Naive B cell (primary cell): ENCODE data around the gene MAP4K3. TPM values are rescaled to one million over a fixed set of nuclear protein-coding genes. Genes with fewer than 3 reads are reported as not detected.

Experiments
- ATAC-seq, 2 donors: fragments of 150-1000 bp; cut with Tn5 transposase; 2 replicates each; pipeline ENCODE4 v1.10.0; 2021; ENCODE audit warnings: low read depth in 2 of 2, mild to moderate bottlenecking in 2 of 2, moderate library complexity in 2 of 2
- DNase-seq: peaks from one replicate; pipeline ENCODE4 v3.0.0; 2022
- H3K27ac Mint-ChIP-seq, 6 donors: one replicate each; pipeline ENCODE4 v1.8.0; 2020 to 2022; ENCODE audit warnings: mild to moderate bottlenecking in 6 of 6, mixed read lengths in 6 of 6, moderate library complexity in 5 of 6, inconsistent platforms in 2 of 6
- H3K27me3 Mint-ChIP-seq, 3 donors: one replicate each; pipeline ENCODE4 v1.8.0; 2021 to 2022; ENCODE audit warnings: mixed read lengths in 3 of 3, mild to moderate bottlenecking in 1 of 3
- H3K36me3 Mint-ChIP-seq, 2 donors: one replicate each; pipeline ENCODE4 v1.8.0; 2020 to 2022; ENCODE audit warnings: mixed read lengths in 2 of 2, inconsistent platforms in 1 of 2, mild to moderate bottlenecking in 1 of 2
- H3K4me1 Mint-ChIP-seq, 3 donors: one replicate each; pipeline ENCODE4 v1.8.0; 2020 to 2022; ENCODE audit warnings: mixed read lengths in 3 of 3, inconsistent platforms in 1 of 3, mild to moderate bottlenecking in 1 of 3, moderate library complexity in 1 of 3
- H3K4me3 Mint-ChIP-seq, 8 donors: one replicate each; pipeline ENCODE4 v1.8.0; 2020 to 2022; ENCODE audit warnings: mild to moderate bottlenecking in 8 of 8, mixed read lengths in 8 of 8, moderate library complexity in 8 of 8, inconsistent platforms in 2 of 8
- H3K9me3 Mint-ChIP-seq, 7 donors: one replicate each; pipeline ENCODE4 v1.8.0; 2020 to 2022; ENCODE audit warnings: mixed read lengths in 7 of 7, mild to moderate bottlenecking in 5 of 7, inconsistent platforms in 2 of 7, moderate library complexity in 1 of 7
- polyA plus RNA-seq, 6 donors: library from polyadenylated mRNA; unstranded; fragments of 300-500 nt; fragmentation: Illumina TruSeq; gene quantifications; one replicate each; pipeline ENCODE4 v1.2.3, GENCODE V29; 2021; ENCODE audit warnings: low read depth in 6 of 6

MAP4K3 gene
- polyA plus RNA-seq, 6 donors from 2014 or later, result 0.76 to 2.9 (median 2.1) TPM

DNA sequence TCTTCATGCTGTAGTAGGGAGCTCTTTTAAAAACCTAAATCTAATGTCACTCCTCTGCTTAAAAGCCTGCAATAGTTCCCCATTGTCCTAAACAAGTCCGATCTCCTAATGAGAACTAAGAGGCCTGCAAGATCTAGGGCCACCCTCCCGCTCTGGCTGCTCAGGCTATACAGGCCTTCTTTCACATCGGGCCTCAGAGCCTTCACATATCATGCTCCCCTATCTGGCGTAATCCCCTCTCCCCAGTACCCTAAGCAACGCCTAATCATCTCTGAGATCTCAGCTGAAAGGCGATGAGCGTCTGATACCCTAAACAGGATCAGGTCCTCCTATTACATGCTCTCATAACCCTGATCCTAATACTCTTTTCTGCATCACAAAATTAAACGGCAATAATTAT, 1.9 kb downstream of the MAP4K3 start:
- ATAC-seq (no peak), DNase-seq (no peak)
- H3K36me3 Mint-ChIP-seq, result no peaks in the 10 kb centered on the region
- no peaks in the 10 kb centered on the region for H3K27me3 Mint-ChIP-seq
- peak overlapping the region in 3 of 6 donors; percentile 34 to 84 (median 47) for H3K27ac Mint-ChIP-seq
- peak overlapping the region in 6 of 8 donors; percentile 24 to 97 (median 87) for H3K4me3 Mint-ChIP-seq
- H3K9me3 Mint-ChIP-seq, result no peaks in the 10 kb centered on the region
- peaks cover 16 to 32% (median 22%) of the 10 kb centered on the region in 3 donors for H3K4me1 Mint-ChIP-seq

DNA sequence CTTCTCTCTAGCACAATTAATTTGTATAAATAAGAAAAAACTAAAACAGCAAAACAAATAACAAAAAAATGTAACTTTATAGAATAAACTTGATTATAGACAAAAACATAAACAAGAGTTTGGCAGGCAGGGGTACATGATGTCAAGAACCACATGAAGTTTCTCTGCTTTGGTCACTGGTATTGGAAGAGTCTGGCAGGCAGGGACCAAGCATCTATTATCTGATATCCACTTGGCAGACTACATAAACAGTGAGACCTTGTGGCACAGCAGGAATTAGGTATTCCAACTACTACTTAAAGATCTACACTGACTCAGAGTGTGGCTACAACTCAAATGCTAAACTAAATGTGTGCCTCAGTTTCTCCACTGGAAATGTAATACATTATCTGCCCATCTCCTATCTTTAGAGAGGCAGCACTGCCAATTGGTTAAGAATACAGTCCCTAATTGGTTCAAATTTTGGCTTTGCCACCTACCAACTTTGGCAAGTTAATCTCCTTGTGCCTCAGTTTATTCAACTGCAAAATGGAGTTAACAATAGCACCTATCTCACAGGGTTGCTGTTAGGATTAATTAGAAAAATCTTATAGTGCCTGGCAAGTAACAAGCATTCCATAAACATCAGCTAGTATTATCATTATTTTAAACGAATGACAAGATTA, 2.7 kb downstream of the MAP4K3 start:
- peaks cover 12 to 32% (median 22%) of the 10 kb centered on the region in 3 donors for H3K4me1 Mint-ChIP-seq

DNA sequence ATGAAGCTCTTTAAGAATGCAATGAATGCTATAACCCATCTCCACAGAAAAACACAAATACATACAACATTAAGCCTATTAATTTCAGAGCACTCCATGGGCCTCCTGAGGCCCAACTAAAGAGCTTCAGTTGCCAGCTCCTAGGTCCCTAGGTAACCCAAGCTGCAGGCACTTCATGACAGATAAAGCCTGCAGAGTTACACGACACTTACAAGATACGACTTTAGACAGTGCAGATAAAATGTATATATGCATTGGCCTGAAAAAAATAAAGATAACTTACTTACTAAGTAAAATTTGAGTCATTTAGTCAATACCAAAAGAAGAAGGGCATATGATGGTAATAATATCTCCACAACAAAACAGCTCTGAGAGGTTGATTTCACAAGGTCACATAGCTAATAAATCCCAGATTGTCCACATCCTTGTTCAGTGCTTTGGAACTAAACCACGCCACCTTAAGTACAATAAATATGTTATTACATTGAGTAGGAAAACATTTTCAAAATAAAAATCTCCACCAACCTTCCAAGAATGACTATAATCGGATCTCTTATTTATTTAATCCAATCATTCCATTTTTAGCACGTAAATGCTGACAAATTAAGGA, 3.4 kb downstream of the MAP4K3 start:
- DNase-seq, result no peak
- no peaks in the 10 kb centered on the region for H3K36me3 Mint-ChIP-seq
- no peaks in the 10 kb centered on the region for H3K27me3 Mint-ChIP-seq
- no peak overlapping the region for H3K4me3 Mint-ChIP-seq
- no peaks in the 10 kb centered on the region for H3K9me3 Mint-ChIP-seq
- no peak overlapping the region for H3K27ac Mint-ChIP-seq
- peaks cover 12 to 32% (median 22%) of the 10 kb centered on the region in 3 donors for H3K4me1 Mint-ChIP-seq
- no peak for ATAC-seq

More for the DNA sequence above, 2.7 kb downstream of the MAP4K3 start:
- Mint-ChIP-seq H3K36me3 (no peaks in the 10 kb centered on the region), H3K27ac (no peak overlapping the region), H3K9me3 (no peaks in the 10 kb centered on the region), H3K4me3 (peak overlapping the region in 1 of 8 donors; percentile 97), H3K27me3 (no peaks in the 10 kb centered on the region)
- DNase-seq (no peak), ATAC-seq (no peak)

- no peaks in the 10 kb centered on the region for H3K27me3 Mint-ChIP-seq
- H3K4me1 Mint-ChIP-seq, result peaks cover 12 to 28% (median 17%) of the 10 kb centered on the region in 3 donors
- no peak overlapping the region for H3K4me3 Mint-ChIP-seq
- no peak overlapping the region for H3K27ac Mint-ChIP-seq
- no peak for DNase-seq
- no peaks in the 10 kb centered on the region for H3K36me3 Mint-ChIP-seq
- no peaks in the 10 kb centered on the region for H3K9me3 Mint-ChIP-seq
- no peak for ATAC-seq
Measured at GRCh38 chr2:39432701-39433100, 4.4 kb downstream of the MAP4K3 start.

GRCh38 chr2:39431592-39432316, 5.3 kb downstream of the MAP4K3 start:
- no peak for DNase-seq
- H3K4me3 Mint-ChIP-seq, result no peak overlapping the region
- no peak for ATAC-seq
- H3K27ac Mint-ChIP-seq, result no peak overlapping the region
- no peaks in the 10 kb centered on the region for H3K9me3 Mint-ChIP-seq
- H3K27me3 Mint-ChIP-seq, result no peaks in the 10 kb centered on the region
- H3K4me1 Mint-ChIP-seq, result peaks cover 12 to 25% (median 14%) of the 10 kb centered on the region in 3 donors
- H3K36me3 Mint-ChIP-seq, result no peaks in the 10 kb centered on the region

DNA sequence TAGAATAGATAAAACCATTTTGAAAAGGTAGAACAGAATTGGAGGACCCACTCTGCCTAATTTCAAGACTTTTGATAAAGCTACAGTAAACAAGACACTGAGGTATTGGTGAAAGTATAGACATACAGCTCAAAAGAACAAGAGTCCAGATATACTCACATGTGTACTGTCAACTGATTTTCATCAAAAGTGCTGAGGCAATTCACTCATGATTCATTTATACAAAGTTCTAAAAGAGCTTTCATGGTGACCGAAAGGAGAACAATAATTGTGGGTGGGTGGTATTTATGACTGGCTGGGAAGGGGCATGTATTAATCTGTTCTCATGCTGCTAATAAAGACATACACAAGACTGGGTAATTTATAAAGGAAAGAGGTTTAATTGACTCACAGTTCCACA, 7.3 kb downstream of the MAP4K3 start:
- ATAC-seq (no peak), DNase-seq (no peak)
- peaks cover 0 to 10% (median 0%) of the 10 kb centered on the region in 3 donors for H3K4me1 Mint-ChIP-seq
- no peaks in the 10 kb centered on the region for H3K27me3 Mint-ChIP-seq
- H3K27ac Mint-ChIP-seq, result peak overlapping the region in 1 of 6 donors; percentile 16
- H3K4me3 Mint-ChIP-seq, result no peak overlapping the region
- H3K9me3 Mint-ChIP-seq, result no peaks in the 10 kb centered on the region
- H3K36me3 Mint-ChIP-seq, result no peaks in the 10 kb centered on the region

DNA sequence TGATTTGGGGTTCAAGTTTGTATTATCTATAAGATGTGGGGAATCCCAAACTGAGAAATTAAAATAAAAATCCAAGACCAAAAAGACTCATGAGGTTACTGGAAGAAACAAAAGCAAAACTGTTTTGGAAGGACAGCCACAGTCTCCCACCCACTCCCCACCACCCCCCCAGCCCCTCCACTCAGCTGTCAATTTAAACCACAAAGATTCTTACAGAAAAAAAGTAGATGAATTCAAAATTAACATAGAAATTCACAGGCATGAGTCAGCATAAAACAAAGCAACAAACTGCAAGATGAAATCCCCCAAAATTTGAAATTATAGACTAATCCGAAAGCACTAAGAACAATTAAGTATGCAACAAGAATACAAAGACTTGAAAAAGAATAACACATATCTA, 12.1 kb downstream of the MAP4K3 start:
- no peak overlapping the region for H3K27ac Mint-ChIP-seq
- no peaks in the 10 kb centered on the region for H3K9me3 Mint-ChIP-seq
- H3K27me3 Mint-ChIP-seq, result no peaks in the 10 kb centered on the region
- DNase-seq, result no peak
- peaks cover 0 to 9% (median 6%) of the 10 kb centered on the region in 3 donors for H3K4me1 Mint-ChIP-seq
- H3K4me3 Mint-ChIP-seq, result no peak overlapping the region
- ATAC-seq, result no peak
- H3K36me3 Mint-ChIP-seq, result no peaks in the 10 kb centered on the region

GRCh38 chr2:39422700-39423099, 14.4 kb downstream of the MAP4K3 start:
- peaks cover 0 to 9% (median 6%) of the 10 kb centered on the region in 3 donors for H3K4me1 Mint-ChIP-seq
- no peak for DNase-seq
- no peak for ATAC-seq
- H3K27me3 Mint-ChIP-seq, result no peaks in the 10 kb centered on the region
- no peak overlapping the region for H3K27ac Mint-ChIP-seq
- no peak overlapping the region for H3K4me3 Mint-ChIP-seq
- no peaks in the 10 kb centered on the region for H3K36me3 Mint-ChIP-seq
- H3K9me3 Mint-ChIP-seq, result no peaks in the 10 kb centered on the region

- H3K4me3 Mint-ChIP-seq, result no peak overlapping the region
- ATAC-seq (no peak), DNase-seq (no peak)
- peaks cover 0 to 9% (median 6%) of the 10 kb centered on the region in 3 donors for H3K4me1 Mint-ChIP-seq
- H3K36me3 Mint-ChIP-seq, result no peaks in the 10 kb centered on the region
- H3K9me3 Mint-ChIP-seq, result no peaks in the 10 kb centered on the region
- H3K27me3 Mint-ChIP-seq, result no peaks in the 10 kb centered on the region
- H3K27ac Mint-ChIP-seq, result no peak overlapping the region
Measured at GRCh38 chr2:39421354-39421753, 15.7 kb downstream of the MAP4K3 start.

DNA sequence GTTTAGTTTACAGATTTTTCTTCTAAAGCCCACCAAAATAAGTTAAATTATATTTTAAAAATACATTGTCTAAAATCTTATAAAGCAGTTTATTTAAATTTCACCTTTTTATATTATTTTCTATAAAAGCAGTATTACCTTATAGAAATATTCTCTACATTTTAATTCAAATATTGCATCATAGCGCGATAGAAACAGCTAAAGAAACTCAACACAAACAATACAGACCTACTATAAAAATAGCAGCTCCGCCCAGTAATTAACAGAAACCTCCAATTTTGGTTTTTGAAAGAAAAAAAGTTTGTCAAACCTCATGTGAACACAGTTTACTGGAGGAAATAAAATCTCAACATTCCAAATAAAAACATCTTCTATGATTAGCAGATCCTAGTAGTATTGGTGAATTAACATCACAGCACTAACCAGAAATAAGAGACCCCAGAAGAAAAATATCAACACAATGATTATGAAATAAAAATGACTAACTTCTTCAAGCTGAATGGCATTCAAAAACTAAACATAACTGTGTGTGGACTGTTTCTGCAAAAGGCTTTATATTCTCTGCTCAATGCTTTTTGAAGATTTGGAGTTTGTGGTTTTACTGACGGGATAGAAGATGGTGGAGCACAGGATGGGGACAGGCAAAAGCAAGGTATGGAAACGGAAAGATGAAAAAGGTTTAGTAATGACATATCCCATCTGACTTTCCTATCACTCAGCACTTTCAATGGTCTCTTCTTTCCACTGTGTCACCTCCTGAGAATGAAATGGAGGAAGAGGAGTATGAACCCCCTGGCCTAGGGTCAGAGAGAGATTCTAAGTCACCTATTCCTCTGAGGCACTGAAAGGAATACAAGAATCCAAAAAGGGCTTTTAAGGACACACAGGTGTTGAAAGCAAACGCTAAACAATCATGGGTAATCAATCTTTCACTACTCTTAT, 17.5 kb downstream of the MAP4K3 start:
- Mint-ChIP-seq H3K27me3 (no peaks in the 10 kb centered on the region), H3K36me3 (no peaks in the 10 kb centered on the region), H3K27ac (no peak overlapping the region), H3K4me3 (peak overlapping the region in 1 of 8 donors; percentile 42), H3K9me3 (no peaks in the 10 kb centered on the region), H3K4me1 (peaks cover 0 to 9% (median 6%) of the 10 kb centered on the region in 3 donors)
- no peak for ATAC-seq
- no peak for DNase-seq

DNA sequence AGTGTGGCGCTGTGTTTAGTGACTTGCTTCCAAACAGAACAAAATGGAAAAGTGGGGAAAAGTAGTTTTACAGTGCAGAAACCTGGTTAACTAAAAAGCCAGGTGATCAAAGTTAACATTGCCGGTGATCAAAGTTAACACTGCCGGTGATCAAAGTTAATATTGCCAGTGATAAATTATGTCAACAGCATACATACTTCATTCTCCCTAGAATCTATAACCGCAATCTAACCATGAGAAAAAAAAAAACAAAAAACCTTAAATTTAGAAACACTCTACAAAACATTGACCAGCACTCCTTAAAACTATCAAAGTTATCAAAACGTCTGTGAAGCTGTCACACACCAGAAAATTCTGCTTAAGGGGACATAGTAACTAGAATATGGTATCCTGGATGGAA, 18.6 kb downstream of the MAP4K3 start:
- DNase-seq (no peak), ATAC-seq (no peak)
- Mint-ChIP-seq H3K27me3 (no peaks in the 10 kb centered on the region), H3K4me3 (no peak overlapping the region), H3K36me3 (no peaks in the 10 kb centered on the region), H3K9me3 (no peaks in the 10 kb centered on the region), H3K27ac (no peak overlapping the region), H3K4me1 (peaks cover 0 to 15% (median 6%) of the 10 kb centered on the region in 3 donors)

GRCh38 chr2:39416140-39416539, 20.9 kb downstream of the MAP4K3 start:
- H3K27me3 Mint-ChIP-seq, result no peaks in the 10 kb centered on the region
- DNase-seq, result no peak
- peaks cover 0 to 13% (median 4%) of the 10 kb centered on the region in 3 donors for H3K4me1 Mint-ChIP-seq
- H3K27ac Mint-ChIP-seq, result no peak overlapping the region
- no peaks in the 10 kb centered on the region for H3K36me3 Mint-ChIP-seq
- no peak overlapping the region for H3K4me3 Mint-ChIP-seq
- no peak for ATAC-seq
- no peaks in the 10 kb centered on the region for H3K9me3 Mint-ChIP-seq
